Lung (tissue), 12 donors: ENCODE data around the gene ITGA11. TPM values are rescaled to one million over a fixed set of nuclear protein-coding genes. Genes with fewer than 3 reads are reported as not detected.

Source experiments
- ATAC-seq: fragments of 200-7000 bp; cut with Tn5 transposase; one replicate; pipeline ENCODE4 v1.9.1; 2020; ENCODE audit warnings: moderate number of reproducible peaks; ENCODE audit not compliant: insufficient read depth, low FRiP score
- DNase-seq, 3 donors: peaks; one replicate each; pipeline ENCODE4 v3.0.0-alpha.2; 2013 to 2017
- H3K27ac ChIP-seq, 2 donors: one replicate each; pipeline ENCODE4 v1.5.1; 2013; ENCODE audit warnings: mild to moderate bottlenecking in 2 of 2, moderate library complexity in 2 of 2, control low read depth in 1 of 2, inconsistent platforms in 1 of 2, low read depth in 1 of 2, low read length in 1 of 2
- H3K27me3 ChIP-seq, 3 donors: one replicate each; pipeline ENCODE4 v1.5.1; 2013; ENCODE audit warnings: low read length in 2 of 3; ENCODE audit not compliant: control insufficient read depth in 3 of 3, insufficient read depth in 3 of 3
- H3K36me3 ChIP-seq, 4 donors: one replicate each; pipeline ENCODE4 v1.5.1; 2013; ENCODE audit warnings: low read length in 4 of 4, mild to moderate bottlenecking in 1 of 4, moderate library complexity in 1 of 4; ENCODE audit not compliant: control insufficient read depth in 4 of 4, insufficient read depth in 4 of 4
- H3K4me1 ChIP-seq, 5 donors: one replicate each; pipeline ENCODE4 v1.5.1; 2013; ENCODE audit warnings: low read length in 5 of 5, mild to moderate bottlenecking in 2 of 5, moderate library complexity in 1 of 5; ENCODE audit not compliant: control insufficient read depth in 5 of 5, insufficient read depth in 5 of 5
- H3K4me3 ChIP-seq: one replicate; pipeline ENCODE4 v1.5.1; 2013; ENCODE audit warnings: mild to moderate bottlenecking, control low read depth, moderate library complexity
- H3K9ac ChIP-seq, 2 donors: one replicate each; pipeline ENCODE4 v1.5.1; 2013; ENCODE audit warnings: low read length in 2 of 2, control low read depth in 1 of 2; ENCODE audit not compliant: insufficient read depth in 1 of 2
- H3K9me3 ChIP-seq, 4 donors: one replicate each; pipeline ENCODE4 v1.5.1; 2013; ENCODE audit warnings: low read length in 3 of 4, mild to moderate bottlenecking in 1 of 4, moderate library complexity in 1 of 4; ENCODE audit not compliant: control insufficient read depth in 4 of 4, insufficient read depth in 3 of 4
- WGBS, 2 donors: extraction: QIAGEN DNeasy Blood & Tissue Kit; methylation state at CpG; one replicate each; pipeline ENCODE4 v1.1.7; 2013; 5-methylcytosine and 5-hydroxymethylcytosine counted together
- polyA plus RNA-seq, 2 donors: library from polyadenylated mRNA; stranded (reverse); fragments of 200-250 nt; gene quantifications; one replicate each; pipeline ENCODE4 v1.2.1, GENCODE V29; 2013
- total RNA-seq, 2 donors: library from RNA; depleted of rRNA in 1 of 2; stranded (reverse); fragments of >200 nt in 1 of 2; gene quantifications; one replicate each; pipeline ENCODE4 v1.2.1, GENCODE V29; 2014 to 2021
- TF ChIP-seq, protein P1 (sequence below): IDR thresholded peaks from 2 replicates; pipeline ENCODE4 v1.5.1; 2012; ENCODE audit warnings: mild to moderate bottlenecking; ENCODE audit errors: control extremely low read depth, extremely low read depth
- donor health status: control.
- donor health status: control.
- donor health status: Bipolar disorder and iron deficiency.
- donor health status: healthy.
- donor health status: DM: yes; HTN: yes; CAD: no.

The ITGA11 gene
- total and polyA plus RNA-seq, 4 donors = 0.35 to 1.8 (median 1.0) TPM

DNA sequence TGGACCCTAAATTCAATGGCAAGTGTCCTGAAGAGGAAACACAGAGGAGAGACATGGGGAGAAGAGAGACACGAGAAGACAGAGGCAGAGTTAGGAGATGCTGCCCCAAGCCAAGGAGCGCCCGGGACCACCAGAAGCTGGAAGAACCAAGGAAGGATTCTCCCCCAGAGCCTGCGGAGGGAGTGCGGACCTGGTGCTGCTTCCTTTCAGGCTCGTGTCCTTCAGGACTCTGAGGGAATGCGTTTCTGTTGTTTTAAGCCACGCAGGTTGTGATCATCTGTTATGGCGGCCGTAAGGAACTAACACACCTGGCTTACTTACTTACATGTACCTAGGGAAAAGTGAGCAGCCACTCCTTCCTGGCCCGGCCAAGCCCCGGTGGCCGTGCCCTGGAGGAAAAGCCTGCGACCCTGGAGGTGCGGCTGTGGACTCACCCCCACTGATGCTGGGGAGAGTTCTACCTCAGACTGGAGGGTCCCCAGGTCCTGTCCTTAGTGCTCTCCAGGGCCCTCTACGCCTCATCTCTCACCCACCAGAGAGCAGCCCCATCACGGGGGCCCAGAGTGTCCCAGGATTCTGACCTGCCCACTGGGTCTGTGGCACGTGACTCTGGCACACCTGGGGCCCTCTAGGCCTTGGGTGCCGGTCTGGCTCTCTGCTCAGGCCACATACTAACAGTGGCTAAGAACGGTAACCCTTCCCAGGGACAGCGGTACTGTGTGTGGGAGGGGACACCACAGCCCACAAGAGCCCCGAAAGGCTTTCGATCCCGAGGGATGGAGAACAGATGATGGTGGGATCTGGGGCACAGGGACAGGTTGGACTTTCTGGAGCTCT lies 61.8 kb downstream of the ITGA11 start:
- TF ChIP-seq, protein P1, sequence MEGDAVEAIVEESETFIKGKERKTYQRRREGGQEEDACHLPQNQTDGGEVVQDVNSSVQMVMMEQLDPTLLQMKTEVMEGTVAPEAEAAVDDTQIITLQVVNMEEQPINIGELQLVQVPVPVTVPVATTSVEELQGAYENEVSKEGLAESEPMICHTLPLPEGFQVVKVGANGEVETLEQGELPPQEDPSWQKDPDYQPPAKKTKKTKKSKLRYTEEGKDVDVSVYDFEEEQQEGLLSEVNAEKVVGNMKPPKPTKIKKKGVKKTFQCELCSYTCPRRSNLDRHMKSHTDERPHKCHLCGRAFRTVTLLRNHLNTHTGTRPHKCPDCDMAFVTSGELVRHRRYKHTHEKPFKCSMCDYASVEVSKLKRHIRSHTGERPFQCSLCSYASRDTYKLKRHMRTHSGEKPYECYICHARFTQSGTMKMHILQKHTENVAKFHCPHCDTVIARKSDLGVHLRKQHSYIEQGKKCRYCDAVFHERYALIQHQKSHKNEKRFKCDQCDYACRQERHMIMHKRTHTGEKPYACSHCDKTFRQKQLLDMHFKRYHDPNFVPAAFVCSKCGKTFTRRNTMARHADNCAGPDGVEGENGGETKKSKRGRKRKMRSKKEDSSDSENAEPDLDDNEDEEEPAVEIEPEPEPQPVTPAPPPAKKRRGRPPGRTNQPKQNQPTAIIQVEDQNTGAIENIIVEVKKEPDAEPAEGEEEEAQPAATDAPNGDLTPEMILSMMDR = no peak
- 88 to 91% methylated on average over 24 of the region's 24 CpGs for WGBS, 2 donors
- Histone ChIP-seq H3K9ac (no peak overlapping the region), H3K4me1 (peaks cover 0 to 14% (median 4%) of the 10 kb centered on the region in 5 donors), H3K9me3 (no peaks in the 10 kb centered on the region), H3K36me3 (no peaks in the 10 kb centered on the region), H3K27me3 (no peaks in the 10 kb centered on the region), H3K4me3 (no peak overlapping the region), H3K27ac (no peak overlapping the region)
- ATAC-seq (no peak), DNase-seq (no peak)

DNA sequence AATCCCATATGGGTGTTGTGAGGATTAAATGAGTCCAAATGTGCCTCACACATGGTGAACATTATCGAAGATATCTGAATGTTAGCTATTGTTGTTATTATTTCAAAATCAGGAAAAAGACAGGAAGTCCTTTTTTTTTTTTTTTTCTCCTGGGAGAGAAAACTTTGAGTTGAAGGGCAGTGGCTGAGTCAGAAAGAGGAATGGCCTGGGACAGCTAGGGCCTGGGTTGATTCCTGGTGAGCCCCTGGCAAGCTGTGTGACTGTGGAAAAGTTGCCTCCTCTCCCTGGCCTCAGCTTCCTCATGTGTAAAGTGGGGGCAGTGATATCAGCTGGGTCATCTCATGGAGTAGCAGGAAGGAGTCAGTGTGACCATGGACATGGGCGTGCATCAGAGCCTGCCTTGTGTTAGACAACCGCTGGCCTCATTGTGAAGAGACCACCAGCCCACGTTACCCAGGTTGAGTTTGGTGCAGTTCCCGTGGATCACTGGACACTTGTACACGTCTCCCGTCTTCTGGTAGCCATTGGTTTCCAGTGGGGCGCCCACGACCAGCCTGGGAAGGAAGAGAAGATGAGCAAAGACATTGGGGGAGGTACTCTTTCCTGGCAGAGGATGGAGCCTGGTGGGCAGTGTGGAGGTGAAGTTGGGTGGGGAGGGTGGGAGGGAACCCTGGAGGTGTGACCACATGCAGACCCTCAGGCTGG lies 63.1 kb downstream of the ITGA11 start:
- ATAC-seq = no peak
- TF ChIP-seq, protein P1 = no peak
- Histone ChIP-seq H3K36me3 (no peaks in the 10 kb centered on the region), H3K4me3 (no peak overlapping the region), H3K27me3 (no peaks in the 10 kb centered on the region), H3K9me3 (no peaks in the 10 kb centered on the region), H3K9ac (no peak overlapping the region), H3K27ac (no peak overlapping the region), H3K4me1 (peaks cover 0 to 22% (median 8%) of the 10 kb centered on the region in 5 donors)
- 85 to 93% methylated on average over 9 of the region's 9 CpGs for WGBS, 2 donors
- DNase-seq = no peak

DNA sequence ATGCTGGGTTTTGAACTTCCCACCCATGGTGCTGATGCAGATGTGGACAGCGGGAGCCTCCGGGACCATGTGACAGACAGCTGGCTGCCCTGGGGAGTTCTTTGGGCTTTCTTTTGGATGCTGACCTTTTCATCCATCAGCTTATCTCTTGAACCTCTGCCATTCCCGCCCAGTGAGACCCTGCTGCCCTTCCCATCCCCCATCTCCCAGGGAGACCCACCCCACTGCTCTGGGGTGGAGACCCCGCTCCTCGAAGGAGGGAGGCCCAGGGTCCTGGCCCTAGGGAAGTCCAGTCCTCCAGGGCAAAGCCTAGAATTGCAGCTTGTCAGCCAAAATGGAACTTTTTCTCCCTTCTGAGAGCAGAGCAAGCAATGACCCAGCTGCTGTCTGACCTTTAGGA lies 64.0 kb downstream of the ITGA11 start:
- Histone ChIP-seq H3K27me3 (no peaks in the 10 kb centered on the region), H3K9ac (no peak overlapping the region), H3K9me3 (no peaks in the 10 kb centered on the region), H3K4me3 (no peak overlapping the region), H3K27ac (no peak overlapping the region), H3K36me3 (no peaks in the 10 kb centered on the region), H3K4me1 (peaks cover 0 to 22% (median 9%) of the 10 kb centered on the region in 5 donors)
- TF ChIP-seq, protein P1 = no peak
- DNase-seq = no peak
- WGBS, 2 donors = 68 to 76% methylated on average over 5 of the region's 5 CpGs
- ATAC-seq = no peak
